DMS153 treated with DMSO at 0.1 percent for 48 hours (cell line): ENCODE data around the gene BBIP1.
A peak's percentile ranks its signal among the peaks of the same experiment; 100 is the strongest.

Source experiments
- DNase-seq: peaks from one replicate; lab custom pipeline; 2025; ENCODE audit not compliant: unreplicated experiment; lab: John Stamatoyannopoulos, UW

Gene BBIP1

GRCh38 chr10:110863956-110864355 lies 55.0 kb downstream of the BBIP1 start:
- DNase-seq: no peak

- no peak for DNase-seq
These were observed 55.6 kb downstream of the BBIP1 start for GRCh38 chr10:110863361-110863760.

- DNase-seq: no peak
These were observed 56.0 kb downstream of the BBIP1 start for GRCh38 chr10:110862961-110863360.

GRCh38 chr10:110861930-110862649 lies 56.9 kb downstream of the BBIP1 start:
- DNase-seq: no peak

GRCh38 chr10:110861476-110861875 lies 57.5 kb downstream of the BBIP1 start:
- DNase-seq: no peak

- no peak for DNase-seq
These were observed 58.3 kb downstream of the BBIP1 start for GRCh38 chr10:110860576-110861241.

GRCh38 chr10:110859973-110860376 lies 59.0 kb downstream of the BBIP1 start:
- no peak for DNase-seq

- DNase-seq: no peak
These were observed 59.6 kb downstream of the BBIP1 start for GRCh38 chr10:110859206-110859972.

GRCh38 chr10:110858297-110858934 lies 60.6 kb downstream of the BBIP1 start:
- DNase-seq: no peak

GRCh38 chr10:110857265-110858171 lies 61.5 kb downstream of the BBIP1 start:
- peak; percentile 85 for DNase-seq

- no peak for DNase-seq
These were observed 64.9 kb downstream of the BBIP1 start for GRCh38 chr10:110853921-110854605.

- no peak for DNase-seq
These were observed 66.0 kb downstream of the BBIP1 start for GRCh38 chr10:110852947-110853346.

GRCh38 chr10:110852255-110852896 lies 66.6 kb downstream of the BBIP1 start:
- DNase-seq: no peak

- DNase-seq: no peak
These were observed 67.9 kb downstream of the BBIP1 start for GRCh38 chr10:110851020-110851612.

GRCh38 chr10:110850099-110850498 lies 68.9 kb downstream of the BBIP1 start:
- DNase-seq: no peak
